ENCODE data around the gene GPR37L1.

- TF ChIP-seq, protein P1, sequence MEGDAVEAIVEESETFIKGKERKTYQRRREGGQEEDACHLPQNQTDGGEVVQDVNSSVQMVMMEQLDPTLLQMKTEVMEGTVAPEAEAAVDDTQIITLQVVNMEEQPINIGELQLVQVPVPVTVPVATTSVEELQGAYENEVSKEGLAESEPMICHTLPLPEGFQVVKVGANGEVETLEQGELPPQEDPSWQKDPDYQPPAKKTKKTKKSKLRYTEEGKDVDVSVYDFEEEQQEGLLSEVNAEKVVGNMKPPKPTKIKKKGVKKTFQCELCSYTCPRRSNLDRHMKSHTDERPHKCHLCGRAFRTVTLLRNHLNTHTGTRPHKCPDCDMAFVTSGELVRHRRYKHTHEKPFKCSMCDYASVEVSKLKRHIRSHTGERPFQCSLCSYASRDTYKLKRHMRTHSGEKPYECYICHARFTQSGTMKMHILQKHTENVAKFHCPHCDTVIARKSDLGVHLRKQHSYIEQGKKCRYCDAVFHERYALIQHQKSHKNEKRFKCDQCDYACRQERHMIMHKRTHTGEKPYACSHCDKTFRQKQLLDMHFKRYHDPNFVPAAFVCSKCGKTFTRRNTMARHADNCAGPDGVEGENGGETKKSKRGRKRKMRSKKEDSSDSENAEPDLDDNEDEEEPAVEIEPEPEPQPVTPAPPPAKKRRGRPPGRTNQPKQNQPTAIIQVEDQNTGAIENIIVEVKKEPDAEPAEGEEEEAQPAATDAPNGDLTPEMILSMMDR (IDR thresholded peaks at IDR 0.05; ENCODE audit: low read depth, low read length, poor library complexity, severe bottlenecking): no peak
- TF ChIP-seq EZH2phosphoT487 (IDR thresholded peaks at IDR 0.05; ENCODE audit: borderline replicate concordance, low read length): no peak
Measured at GRCh38 chr1:202122639-202123335, at the start of gene GPR37L1.

Data from DOHH2 (cell line).